SK-MEL-5 (cell line): ENCODE data around the gene HSPA1L. TPM values are rescaled to one million over a fixed set of nuclear protein-coding genes. Genes with fewer than 3 reads are reported as not detected.
"Not testable (repeated sequence)": the region's sequence is repeated elsewhere in the genome, so short reads cannot be mapped to it uniquely, and the experiment has no call there.

Source experiments
- DNase-seq: peaks from one replicate; pipeline ENCODE4 v3.0.0-alpha.2; 2016; ENCODE audit warnings: low read depth, low spot score
- in situ Hi-C: cut with HindIII; loops from 2 replicates; pipeline ENCODE4 v1.10.0; 2016; ENCODE audit warnings: low sequenced_read_pairs, high pct_unique_total_duplicates, low pct_unique_long_range_greater_than_20kb
- total RNA-seq: library from RNA; depleted of rRNA; stranded (reverse); fragments of >200 nt; shearing (Covaris generic); gene quantifications from 2 replicates; pipeline ENCODE4 v1.2.3, GENCODE V29; 2014

Gene HSPA1L
- total RNA-seq, 1 experiment from 2014 or later: 0.29 TPM

GRCh38 chr6:31839779-31840126 lies 24.7 kb upstream of the HSPA1L start:
- DNase-seq, in situ Hi-C loops: not testable (repeated sequence)

GRCh38 chr6:31838968-31839367 lies 23.9 kb upstream of the HSPA1L start:
- DNase-seq: no peak
- in situ Hi-C loops: no loop called here

DNA sequence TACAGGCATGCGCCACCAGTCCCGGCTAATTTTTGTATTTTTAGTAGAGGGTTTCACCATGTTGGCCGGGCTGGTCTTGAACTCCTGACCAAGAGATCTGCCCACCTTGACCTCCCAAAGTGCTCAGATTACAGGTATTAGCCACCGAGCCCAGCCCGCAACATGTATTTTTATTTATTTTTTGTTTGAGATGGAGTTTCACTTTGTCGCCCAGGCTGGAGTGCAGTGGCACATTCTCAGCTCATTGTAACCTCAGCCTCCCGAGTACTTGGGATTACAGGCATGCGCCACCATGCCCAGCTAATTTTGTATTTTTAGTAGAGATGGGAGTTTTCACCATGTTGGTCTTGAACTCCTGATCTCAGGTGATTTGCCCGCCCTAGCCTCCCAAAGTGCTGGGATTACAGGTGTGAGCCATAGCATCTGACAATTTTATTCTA lies 23.1 kb upstream of the HSPA1L start:
- DNase-seq, in situ Hi-C loops: not testable (repeated sequence)

GRCh38 chr6:31837369-31838113 lies 22.5 kb upstream of the HSPA1L start:
- in situ Hi-C loops: no loop called here
- DNase-seq: no peak

DNA sequence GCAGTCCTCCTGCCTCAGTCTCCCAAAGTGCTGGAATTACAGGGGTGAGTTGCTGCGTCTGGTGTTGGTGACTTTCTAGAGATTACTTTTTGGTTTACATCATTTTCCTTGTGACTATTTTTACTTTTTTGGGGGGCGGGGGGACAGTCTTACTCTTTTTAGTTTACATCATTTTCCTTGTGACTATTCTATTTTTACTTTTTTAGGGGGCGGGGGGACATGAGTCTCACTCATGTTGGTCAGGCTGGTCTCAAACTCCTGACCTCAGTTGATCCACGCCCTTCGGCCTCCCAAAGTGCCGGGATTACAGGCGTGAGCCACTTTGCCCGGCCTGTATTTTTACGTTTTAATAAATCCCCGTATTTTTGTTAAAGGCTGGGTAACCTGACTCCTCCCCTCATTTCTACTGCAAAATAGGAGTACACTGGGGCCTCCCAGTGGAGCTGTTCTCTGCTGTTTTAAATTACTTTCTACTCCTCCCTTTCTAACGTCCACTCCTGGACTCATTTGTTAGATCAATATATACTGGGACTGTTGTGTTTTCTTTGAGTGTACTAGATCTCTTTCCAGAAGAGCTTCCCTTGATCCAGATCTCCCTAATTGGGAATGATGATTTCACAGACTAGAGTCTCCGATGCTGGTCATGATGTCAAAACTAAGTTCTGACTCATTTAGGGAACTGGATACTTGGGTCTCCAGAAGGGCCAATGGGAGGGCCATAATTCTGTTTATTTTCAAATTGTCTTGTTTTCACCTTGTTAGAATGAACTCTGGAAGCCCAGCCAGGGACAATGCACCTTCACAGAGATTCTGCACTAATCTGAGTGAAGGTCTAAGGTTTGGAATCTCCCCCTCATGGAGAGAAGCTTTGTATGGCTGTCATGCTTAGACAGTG lies 21.6 kb upstream of the HSPA1L start:
- no peak for DNase-seq
- in situ Hi-C loops: no loop called here

DNA sequence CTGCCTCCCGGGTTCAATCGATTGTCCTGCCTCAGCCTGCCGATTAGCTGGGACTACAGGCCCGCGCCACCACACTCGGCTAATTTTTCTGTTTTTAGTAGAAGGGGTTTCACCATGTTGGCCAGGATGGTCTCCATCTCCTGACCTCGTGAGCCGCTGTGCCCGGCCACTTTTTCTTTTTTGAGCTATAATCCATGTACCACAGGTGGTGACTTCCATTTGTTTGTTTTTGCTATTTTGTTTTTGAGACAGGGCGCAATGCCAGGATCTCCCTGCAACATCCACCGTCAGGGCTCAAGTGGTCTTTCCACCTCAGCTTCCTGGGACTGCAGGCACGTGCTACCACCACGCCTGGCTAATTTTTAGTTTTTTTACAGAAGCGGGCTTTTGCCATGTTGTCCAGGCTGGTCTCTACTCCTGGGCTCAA lies 21.0 kb upstream of the HSPA1L start:
- no peak for DNase-seq
- in situ Hi-C loops: no loop called here

- peak; percentile 90 for DNase-seq
- in situ Hi-C loops: no loop called here
These were observed 19.5 kb upstream of the HSPA1L start for GRCh38 chr6:31834367-31835250.

DNA sequence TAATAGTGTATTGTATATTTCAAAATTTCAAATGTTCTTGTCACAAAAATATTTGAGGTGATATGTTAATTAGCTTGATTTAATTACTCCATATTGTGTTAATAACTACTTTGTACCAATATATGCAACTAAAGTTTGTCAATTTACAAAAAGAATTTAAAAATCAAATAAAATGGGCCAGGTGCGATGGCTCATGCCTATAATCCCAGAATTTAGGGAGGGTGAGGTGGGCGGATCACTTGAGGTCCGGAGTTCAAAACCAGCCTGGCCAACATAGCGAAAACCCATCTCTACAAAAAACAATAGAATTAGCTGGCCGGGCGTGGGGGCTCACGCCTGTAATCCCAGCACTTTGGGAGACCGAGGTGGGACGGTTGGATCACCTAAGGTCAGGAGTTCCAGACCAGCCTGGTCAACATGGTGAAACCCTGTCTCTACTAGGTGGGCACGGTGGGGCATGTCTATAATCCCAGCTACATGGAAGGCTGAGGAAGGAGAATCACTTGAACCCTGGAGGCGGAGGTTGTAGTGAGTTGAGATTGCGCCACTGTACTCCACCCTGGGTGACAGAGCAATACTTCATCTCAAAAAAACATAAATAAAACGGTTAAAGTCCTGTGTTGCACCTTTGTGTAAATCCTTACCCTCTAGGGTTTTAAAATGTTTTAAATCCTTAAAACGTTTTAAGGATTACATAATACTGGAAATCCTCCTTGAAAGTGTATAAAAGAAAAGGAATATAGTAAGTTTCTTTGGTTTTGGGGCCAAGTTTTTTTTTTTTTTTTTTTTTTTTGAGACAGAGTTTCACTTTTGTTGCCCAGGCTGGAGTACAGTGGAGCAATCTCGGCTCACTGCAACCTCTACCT lies 16.5 kb upstream of the HSPA1L start:
- DNase-seq: no peak
- in situ Hi-C loops: no loop called here

- in situ Hi-C loops: no loop called here
- DNase-seq: no peak
These were observed 15.8 kb upstream of the HSPA1L start for GRCh38 chr6:31830886-31831335.

DNA sequence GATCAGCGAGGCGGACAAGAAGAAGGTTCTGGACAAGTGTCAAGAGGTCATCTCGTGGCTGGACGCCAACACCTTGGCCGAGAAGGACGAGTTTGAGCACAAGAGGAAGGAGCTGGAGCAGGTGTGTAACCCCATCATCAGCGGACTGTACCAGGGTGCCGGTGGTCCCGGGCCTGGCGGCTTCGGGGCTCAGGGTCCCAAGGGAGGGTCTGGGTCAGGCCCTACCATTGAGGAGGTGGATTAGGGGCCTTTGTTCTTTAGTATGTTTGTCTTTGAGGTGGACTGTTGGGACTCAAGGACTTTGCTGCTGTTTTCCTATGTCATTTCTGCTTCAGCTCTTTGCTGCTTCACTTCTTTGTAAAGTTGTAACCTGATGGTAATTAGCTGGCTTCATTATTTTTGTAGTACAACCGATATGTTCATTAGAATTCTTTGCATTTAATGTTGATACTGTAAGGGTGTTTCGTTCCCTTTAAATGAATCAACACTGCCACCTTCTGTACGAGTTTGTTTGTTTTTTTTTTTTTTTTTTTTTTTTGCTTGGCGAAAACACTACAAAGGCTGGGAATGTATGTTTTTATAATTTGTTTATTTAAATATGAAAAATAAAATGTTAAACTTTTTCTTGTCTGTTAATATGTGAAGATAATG lies 14.7 kb upstream of the HSPA1L start:
- peak; percentile 54 for DNase-seq
- in situ Hi-C loops: no loop called here

DNA sequence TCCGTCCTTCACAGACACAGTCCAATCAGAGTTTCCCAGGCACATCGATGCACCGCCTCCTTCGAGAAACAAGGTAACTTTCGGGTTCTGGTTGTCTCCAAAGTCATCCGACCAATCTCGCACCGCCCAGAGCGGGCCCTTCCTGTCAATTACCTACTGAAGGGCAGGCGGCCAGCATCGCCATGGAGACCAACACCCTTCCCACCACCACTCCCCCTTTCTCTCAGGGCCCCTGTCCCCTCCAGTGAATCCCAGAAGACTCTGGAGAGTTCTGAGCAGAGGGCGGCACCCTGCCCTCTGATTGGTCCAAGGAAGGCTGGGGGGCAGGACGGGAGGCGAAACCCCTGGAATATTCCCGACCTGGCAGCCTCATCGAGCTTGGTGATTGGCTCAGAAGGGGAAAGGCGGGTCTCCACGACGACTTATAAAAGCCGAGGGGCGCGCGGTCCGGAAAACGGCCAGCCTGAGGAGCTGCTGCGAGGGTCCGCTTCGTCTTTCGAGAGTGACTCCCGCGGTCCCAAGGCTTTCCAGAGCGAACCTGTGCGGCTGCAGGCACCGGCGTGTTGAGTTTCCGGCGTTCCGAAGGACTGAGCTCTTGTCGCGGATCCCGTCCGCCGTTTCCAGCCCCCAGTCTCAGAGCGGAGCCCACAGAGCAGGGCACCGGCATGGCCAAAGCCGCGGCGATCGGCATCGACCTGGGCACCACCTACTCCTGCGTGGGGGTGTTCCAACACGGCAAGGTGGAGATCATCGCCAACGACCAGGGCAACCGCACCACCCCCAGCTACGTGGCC lies 12.4 kb upstream of the HSPA1L start, which contains the start of gene HSPA1B:
TSS of gene HSPA1B (plus strand) at position 453 of the 794 bp plus-strand sequence. CDS start at position 666, 213 bp downstream.
- in situ Hi-C loops: no loop called here
- DNase-seq: peak; percentile 100

DNA sequence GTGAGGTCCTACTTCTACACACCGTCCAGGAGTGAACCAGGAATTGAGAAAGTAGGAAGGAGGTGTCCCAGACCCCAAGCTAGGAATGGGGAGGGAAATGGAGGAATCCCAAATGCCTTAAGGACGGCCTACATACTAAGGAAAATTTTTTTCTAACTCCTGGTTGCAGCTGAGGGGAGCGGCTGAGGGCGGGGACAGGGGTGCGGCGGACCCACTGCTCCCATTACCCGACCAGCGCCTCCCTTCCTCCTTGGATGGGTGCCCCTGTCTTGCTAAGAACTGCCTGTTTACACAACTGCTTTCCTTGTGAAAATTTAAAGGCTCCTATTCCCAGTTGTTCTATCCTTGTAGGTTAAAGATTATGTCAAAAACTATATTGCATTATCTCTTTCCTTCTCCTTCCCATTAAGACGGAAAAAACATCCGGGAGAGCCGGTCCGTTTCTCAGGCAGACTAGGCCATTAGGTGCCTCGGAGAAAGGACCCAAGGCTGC lies 11.8 kb upstream of the HSPA1L start:
- in situ Hi-C loops: no loop called here
- DNase-seq: no peak

GRCh38 chr6:31825553-31825952 lies 10.5 kb upstream of the HSPA1L start:
- in situ Hi-C loops: no loop called here
- no peak for DNase-seq

- DNase-seq, in situ Hi-C loops: not testable (repeated sequence)
These were observed 8.6 kb upstream of the HSPA1L start for GRCh38 chr6:31823592-31824196.
